Activated CD4-positive, CD25-positive, alpha-beta regulatory T cell treated with anti-CD3 and anti-CD28 coated beads, Interleukin-2, amount 50 U/mL, for 24 hours (primary cell): Measurements from ENCODE around the gene PITPNC1.
"Not testable (repeated sequence)": the region's sequence is repeated elsewhere in the genome, so short reads cannot be mapped to it uniquely, and the experiment has no call there.

Experiments used
- ATAC-seq, 2 donors: fragments of 150-1000 bp; cut with Tn5 transposase; one replicate each; pipeline ENCODE4 v1.10.0; 2021; ENCODE audit warnings: mild to moderate bottlenecking in 1 of 2, moderate library complexity in 1 of 2

PITPNC1 gene

DNA sequence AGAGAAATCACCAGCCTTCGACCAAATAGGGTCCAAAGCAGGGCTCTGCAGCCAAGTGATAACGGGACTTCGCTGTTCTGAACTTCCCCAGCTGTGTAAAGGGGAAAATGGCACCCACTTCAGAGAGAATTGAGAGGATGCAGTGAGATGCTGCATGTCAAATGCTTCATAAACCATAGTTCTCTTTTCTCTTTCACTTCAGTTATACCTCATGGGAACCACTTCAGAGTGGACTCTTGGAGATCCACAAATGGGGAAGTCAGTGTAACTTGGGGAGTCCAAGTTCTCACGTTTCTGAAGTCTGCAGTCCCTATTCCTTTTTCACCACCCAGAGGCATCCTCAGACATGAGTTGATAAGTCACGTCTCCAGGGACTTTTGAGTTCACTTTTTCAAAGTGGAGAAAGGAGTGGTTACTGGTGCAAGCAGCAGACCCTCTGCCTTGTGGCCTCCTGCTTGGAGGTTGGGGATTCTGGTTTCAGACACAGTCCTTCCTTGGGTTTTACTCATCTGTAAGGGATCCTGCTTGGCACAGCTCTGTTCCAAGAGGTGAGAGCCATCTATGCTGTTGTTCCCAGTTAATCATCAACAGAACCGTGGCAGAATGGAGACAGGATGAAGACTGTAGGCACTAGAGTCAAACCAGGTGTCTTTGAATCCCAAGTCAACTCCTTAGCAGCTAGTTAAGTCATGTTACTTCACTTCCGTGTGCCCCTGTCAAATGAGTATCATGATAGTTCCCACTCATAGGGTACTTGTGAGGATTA is 217.2 kb downstream of the PITPNC1 start:
- ATAC-seq = no peak

DNA sequence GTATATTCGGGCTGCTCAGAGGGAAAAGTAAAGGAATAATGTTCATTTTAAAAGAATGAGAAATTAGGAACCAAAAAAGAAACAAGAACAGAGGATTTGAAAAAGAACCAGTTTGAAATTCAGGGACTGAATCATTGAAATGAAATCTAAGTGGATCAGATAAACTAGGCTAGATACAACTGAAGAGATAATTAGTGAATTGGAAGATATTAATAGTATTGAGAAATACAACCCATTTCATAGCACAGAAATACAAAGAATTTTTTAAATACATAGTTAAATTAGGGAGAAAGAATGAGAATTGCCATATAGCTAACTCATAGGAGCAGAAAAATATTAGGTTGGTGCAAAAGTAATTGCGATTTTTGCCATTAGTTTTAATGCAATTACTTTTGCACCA is 223.3 kb downstream of the PITPNC1 start:
- no peak for ATAC-seq

DNA sequence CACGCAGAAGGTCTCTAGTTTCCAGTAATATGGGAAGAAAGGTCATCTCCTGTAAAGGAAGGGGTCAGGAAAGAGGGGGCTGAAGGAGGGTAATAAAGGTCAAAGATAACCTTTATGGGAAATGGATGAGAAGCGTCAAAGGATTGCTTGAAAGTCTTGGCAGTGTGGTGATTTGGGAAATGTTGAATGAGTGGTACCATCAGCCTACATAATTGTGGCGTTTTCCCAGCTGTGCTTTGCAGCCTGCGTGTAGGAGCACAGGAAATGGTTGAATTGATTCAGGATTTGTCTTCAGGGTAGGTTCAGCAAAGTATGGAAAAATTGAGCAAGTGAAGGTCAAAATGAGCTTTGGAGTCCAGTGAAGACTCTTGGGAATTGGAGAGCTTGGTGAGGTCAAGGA is 224.8 kb downstream of the PITPNC1 start:
- ATAC-seq = no peak

DNA sequence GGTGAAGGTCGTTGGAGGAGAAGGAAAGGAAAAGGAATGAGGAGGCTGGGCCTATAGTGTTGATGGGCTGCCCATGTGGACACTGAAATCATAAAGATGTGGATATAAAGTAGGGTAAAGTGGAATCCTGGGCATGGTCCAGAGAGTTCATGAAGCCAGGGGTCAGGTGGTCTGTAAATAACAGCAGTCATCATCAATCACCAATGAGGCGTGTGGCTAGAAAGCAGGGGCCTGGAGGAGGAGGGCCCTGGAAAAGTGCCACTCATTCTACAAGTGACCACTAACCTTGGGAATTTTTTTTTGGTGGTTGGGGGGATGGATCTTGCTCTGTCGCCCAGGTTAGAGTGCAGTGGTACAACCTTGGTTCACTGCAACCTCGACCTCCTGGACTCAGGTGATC is 225.4 kb downstream of the PITPNC1 start:
- ATAC-seq = no peak

DNA sequence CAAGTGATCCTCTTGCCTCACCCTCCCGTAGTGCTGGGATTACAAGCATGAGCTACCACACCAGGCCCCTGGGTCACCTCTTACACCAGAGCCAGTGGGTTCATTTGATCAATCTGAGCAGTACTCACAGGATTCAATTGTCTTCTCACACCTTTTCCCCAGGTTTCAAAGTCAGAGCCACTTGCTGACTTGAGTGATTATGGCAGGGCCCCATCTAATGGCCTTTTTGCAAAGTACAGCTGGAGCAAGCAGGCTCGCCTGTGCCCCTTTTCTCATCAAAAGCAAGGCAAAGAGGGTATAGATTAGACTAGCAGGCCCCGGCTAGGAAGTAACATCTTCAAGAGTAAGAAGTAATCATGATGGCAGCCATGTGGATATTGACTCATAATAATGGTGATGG is 225.9 kb downstream of the PITPNC1 start:
- ATAC-seq = peak in 1 of 2 donors; percentile 49

DNA sequence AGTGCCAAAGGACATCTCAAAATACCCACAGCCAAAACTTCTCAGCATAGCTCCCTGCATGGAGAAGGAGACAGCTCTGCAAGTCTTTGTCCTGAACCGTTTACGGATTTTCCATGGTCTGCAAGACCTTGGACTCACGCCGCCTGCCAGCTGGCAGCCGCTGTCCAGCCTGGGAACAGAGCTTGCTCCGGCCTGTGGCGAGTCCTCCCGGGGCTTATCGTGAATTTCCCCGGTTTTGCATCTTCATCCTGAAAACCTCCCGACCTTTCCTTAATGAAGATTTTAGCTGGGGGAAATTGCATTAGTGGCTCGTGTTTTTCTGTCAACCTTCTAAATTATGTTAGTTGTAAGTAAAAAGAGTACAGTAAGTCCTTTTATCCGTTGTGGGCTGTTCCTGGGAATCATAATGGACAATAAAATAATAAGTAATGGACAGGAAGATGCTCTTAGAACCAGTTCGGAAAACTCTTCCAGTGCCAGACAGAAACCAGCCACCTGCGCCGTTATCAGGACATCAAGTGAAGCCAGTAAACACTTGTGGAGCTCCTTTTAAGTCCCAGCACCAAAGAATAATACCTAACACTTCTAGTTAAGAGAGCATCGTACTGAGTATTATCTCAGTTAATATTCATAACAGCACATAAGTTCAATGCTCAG is 228.3 kb downstream of the PITPNC1 start:
- no peak for ATAC-seq

DNA sequence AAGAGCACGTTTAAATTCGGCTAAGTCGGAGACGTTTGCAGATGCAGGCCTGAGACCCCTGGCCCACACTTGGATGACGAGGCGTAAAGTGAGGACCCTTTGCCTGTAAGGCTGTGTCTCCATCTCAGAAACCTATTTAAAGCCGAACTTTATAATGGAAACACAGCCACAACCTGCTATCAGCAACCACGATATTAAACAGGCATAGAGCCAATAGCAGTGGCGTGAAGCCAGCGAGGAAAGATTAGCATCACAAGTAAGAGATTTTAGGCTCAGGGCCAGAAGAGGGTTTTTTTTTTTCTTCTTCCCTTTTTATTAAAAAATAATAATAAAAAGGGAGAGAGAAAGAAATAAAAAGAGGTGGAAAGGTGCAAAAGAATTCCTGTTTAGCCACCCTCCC is 229.4 kb downstream of the PITPNC1 start:
- no peak for ATAC-seq

DNA sequence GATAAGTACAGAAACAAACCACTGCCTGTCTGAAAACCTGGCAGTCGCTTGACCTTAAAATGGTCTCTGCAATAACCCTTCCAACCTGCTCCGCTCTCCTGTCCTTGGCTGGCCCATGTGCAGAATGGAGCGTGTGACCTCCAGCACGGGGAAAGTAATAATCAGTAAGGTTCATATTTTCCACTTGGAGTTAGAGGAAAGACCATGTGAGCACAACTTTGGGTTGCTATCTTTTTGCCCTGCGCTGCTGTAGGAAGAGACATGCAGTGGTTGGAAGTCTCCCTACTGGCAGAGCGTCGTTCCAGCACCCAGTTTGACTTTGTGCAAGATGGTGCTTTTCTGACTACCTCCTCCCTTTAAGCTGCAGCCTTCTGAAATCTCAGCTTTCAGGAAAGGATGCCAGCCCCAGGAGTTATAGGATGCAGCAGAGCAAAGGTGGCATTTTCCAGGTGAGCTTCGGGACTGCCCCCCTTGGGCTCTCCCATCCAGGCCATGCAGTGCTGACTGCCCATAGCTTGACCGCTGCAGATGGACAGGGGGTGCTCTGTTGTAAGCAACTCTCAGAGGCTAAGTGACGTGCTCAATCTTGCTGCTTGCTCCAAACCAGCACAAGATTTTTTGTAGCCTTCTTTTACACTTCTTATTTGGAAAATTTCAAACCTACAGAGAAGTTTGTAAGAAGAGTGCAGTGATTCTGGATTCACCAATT is 230.0 kb downstream of the PITPNC1 start:
- no peak for ATAC-seq

DNA sequence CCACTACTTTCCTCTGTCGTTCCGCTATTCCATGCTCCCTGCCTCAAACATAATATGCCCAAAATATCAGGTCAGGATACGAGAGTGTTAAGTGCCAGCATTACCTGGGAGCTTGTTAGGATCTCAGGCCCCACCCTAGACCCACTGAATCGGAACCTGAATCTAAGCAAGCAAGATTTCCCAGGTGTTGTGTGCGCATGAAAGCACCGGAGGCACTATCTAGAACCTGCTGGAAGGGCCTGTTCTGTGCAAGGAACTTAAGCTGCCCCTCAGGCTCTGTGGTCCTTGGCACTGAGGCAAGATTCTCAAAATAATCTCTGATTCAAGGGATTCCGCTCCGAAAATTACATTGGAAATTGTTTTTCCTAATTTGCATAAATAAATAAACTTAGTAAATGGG is 233.0 kb downstream of the PITPNC1 start:
- ATAC-seq = no peak

DNA sequence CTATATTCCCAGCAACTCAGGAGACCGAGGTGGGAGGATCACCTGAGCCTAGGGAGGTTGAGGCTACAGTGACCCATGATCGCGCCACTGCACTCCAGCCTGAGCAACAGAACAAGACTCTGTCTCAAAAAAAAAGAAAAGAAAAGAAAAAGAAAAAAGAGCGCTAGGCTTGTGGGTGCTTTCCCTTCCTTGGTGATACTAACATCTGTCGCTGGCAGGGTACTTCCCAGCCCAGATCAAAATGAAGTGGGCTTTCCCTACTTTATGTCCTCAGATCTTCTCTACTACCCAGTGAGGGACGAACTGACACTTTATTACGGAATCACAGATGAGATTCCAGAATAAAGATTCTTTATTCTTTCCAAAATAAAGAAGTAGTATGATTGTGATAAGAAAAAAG is 236.9 kb downstream of the PITPNC1 start:
- ATAC-seq = no peak

DNA sequence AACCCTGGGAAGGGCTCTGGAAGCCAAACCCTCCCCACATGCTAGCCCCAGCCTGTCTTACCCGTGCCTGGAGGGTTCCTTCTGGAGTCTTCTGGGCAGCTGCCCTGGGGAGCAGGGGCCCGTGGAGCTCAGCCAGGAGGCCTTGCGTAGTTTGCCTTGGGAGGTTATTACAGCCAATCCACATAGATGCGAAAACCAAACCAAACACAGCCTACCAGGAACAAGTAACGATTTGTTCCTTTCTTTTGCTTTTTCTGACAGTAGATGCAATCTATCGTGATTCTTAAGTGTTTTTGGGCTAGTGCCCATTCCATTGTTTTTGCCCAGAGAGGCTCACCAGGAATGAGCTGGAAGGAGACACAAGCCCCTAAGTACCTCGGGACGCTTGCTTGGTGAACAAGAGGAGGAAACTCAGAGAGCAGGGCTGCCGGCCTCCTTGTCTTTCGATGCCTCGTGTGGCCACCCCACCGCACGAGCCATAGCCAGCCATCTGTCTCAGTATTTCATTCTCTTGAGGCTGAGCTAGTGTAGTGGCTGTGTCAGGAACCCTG is 238.0 kb downstream of the PITPNC1 start:
- ATAC-seq = no peak

DNA sequence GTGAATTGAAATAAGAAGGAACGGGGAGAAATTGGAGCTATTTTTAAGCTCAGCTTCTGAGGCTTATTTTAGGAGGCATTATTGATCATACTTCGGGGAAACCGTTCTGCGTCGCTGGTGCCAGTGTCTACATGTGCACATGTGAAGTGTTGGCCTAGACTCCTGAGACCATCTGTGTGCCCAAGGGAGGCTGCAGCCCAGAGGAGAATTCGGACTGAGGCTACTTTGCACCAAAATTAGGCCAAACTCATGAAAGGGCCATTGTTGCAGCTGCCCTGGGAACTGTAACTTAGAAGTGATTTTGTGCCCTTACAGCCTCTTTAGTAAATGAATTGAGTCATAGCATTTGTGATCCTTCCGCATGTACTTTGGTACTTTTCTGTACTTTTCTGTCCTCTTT is 238.7 kb downstream of the PITPNC1 start:
- ATAC-seq = no peak

DNA sequence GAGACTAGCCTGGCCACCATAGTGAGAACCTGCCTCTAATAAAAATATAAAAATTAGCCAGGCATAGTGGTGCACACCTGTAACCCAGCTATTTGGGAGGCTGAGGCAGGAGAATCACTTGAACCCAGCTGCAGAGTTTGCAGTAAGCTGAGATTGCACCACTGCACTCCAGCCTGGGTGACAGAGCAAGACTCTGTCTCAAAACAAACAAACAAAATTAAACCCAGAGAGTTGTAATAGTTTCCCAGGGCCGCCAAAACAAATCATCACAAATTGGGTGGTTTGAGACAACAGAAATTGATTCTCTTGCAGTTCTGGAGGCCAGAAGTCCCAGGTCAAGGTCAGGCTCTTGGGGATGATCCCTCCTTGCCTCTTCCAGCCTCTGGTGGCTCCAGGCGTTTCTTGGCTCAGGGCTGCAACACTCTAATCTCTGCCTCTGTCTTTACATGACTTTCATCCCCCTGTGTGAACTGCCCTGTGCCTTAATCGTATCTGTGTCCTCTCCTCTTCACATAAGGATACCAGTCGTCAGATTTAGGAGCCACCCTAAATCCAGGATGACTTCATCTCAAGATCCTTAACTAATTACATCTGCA is 240.3 kb downstream of the PITPNC1 start:
- no peak for ATAC-seq

DNA sequence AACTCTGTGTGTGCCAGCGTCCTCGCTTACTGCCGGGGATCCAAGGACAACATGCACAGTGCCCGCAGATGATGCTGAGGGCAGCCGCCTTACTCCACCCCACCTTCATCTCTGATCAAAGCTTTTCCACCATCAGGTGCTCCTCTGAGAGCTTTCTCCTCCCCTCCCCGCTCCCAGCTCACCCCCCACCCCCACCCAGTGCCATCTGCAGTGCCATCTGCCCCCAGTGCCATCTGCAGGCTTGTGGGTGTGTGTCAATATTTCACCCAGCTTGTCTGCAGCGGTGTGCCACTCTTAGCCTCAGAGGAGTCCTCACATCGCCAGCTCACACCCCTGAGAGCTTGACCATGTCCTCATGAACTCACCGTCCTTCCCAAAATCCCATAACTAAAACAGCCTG is 242.5 kb downstream of the PITPNC1 start:
- no peak for ATAC-seq

DNA sequence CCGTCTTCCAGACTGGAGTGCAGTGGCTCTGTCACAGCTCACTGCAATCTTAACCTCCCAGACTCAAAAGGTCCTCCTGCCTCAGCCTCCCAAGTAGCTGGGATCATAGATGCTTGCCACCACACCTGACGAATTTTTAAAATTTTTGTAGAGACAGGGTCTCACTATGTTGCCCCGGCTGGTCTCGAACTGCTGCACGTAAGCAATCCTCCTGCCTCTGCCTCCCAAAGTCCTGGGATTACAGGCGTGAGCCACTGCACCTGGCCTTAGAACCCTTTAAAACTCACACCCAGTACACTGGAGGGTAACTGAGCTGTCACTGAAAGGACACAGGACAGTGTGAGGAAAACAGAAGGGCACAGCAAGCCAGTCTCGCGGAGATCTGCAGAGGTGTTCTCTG is 243.0 kb downstream of the PITPNC1 start:
- no peak for ATAC-seq

DNA sequence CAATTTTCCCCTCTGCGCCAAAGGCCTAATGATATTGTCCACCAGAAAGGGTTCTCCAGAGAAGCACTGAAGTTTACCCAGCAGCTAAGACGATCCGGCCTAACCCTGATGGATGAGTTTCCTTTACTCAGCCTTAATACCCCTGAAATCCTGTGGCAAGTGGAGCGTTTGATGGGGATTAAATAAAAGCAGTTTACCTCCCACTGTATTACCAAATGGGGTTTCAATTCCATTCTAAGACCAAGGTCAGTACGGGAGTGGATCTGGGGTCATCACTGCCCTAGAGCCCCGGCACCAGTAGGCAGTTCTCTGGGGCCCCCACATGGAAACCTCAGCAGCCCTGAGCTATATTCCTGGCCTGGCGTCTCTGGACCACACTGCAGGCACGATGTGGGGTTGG is 243.6 kb downstream of the PITPNC1 start:
- ATAC-seq = no peak

DNA sequence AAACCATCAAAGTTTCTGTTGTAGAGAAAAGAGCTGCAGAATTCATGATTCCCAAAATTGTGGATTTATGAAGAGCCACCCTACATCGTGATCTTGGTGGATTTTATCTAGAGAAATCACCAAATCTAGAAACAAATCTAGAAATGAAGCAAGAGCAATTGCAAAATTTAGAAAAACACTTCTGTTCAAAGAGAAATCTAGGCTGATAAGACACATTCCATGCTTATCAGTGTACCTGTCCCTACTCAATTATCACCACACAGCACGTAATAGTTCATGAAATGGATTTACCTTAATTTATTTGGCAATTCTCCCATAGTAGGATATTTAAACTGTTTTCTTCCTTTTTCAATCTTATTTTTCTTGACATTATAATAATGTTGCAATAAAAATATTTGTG is 246.7 kb downstream of the PITPNC1 start:
- no peak for ATAC-seq

DNA sequence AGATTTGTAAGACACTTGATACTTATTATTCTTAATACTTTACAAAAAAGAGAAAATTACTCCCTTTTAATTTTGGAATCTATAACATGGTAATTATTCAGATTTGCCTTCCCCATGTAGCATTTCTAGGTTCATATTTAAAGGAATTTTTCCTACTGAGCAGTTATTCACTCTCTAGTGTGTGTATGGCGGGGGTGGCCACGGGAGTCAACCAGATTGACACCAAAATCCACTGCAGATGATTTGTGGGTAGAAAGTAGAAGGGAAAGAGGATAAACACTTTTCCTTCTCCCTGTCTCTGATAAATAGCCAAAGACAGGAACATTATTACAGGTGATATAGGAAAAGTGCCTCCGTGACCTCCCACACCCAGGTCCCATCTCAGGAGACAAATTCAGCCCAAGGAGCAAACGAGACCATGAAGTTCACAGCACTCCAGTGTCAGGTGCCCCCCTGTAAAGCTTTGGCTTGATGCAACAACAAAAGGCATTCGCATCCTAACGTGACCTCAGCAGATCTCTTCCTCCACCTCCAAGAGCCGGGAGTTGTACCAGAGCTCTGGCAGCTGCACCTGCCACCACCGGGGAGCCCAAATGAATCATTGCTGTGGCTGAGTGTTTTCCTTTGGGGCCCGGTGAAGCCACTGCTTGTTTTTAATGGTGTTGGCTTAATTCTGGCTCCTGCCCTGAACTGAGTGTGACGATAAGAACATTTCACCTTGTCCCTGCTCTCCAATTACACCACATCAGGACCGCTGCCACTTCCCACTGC is 248.0 kb downstream of the PITPNC1 start:
- ATAC-seq = no peak

DNA sequence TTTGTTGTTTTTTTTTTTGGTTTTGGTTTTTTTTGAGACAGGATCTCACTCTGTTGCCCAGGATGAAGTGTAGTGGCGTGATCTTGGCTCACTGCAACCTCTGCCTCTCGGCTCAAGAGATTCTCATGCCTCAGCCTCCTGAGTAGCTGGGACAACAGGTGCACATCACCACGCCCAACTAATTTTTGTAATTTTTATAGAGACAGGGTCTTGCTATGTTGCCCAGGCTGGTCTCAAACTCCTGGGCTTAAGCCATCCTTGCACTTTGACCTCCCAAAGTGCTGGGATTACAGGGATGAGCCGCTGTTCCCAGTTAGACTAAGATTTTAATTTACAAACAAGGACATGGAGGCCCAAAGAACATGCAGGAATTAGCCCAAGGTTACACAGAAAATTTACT is 248.9 kb downstream of the PITPNC1 start:
- no peak for ATAC-seq

DNA sequence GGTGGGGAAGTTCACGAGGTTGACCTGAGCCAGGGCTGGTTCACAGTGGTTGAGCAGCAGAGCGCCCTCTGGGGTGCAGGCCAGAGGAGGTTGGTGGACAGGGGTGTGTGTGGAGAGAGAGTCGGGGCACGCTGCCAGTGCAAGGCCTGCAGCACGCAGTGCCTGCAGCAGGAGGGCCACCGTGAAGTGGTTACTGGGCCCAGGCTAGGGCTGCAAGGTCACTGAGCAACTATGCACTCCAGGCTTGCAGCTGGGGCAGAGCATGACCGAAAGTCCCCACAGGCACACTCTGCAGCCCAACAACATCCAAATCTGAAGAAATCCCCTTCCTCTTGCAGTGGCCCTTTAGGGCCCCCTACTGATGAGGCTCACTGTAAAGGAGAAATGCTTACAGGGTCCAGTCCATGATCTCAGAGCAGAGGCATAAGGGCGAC is 251.5 kb downstream of the PITPNC1 start:
- no peak for ATAC-seq

DNA sequence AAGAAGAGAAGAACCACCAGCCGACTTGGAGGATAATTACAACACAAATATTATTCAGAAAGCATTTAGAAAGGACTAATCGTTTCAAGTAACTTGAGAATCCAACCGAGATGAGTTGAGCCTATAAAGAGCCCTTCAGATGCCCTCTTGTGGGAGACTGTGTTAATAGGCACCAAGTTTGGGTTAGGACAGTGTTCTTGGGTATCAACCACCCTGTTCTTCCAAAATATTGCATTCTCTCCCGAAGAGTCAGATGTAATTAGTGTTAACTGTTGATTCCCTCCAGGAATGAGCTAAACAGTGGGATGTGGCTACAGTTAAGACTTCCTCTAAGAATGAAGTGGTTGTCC is 252.9 kb downstream of the PITPNC1 start:
- ATAC-seq = no peak

DNA sequence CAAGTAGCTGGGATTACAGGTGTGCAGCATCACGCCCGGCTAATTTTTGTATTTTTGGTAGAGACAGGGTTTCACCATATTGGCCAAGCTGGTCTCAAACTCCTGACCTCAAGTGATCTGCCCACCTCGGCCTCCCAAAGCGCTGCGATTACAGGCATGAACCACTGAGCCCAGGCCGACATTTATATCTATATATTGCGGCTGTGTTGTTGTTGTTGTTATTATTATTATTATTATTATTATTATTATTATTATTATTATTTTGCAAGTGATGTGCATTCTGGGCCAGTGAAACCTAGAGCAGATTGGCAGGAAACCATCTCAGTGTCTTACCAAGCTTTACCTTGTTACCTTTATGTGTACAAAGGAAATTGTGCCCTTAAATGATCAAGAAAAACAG is 253.8 kb downstream of the PITPNC1 start:
- not testable (repeated sequence) for ATAC-seq

DNA sequence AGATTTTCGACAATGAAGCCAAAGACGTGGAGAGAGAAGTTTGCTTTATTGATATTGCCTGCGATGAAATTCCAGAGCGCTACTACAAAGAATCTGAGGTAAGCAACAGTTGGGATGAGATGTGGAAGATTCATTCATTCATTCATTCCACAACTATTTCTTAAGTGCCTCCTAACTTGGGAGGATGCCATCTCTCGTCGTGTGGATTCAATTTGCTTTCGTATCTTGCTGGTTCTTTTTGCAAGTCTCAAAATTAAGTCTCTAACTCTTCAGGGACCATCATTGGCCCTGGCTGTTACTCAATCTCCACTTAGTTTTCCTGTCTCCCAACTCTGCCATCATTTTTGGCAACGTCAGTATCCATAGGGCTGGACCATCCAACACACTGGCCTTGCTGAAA is 255.1 kb downstream of the PITPNC1 start:
- no peak for ATAC-seq
